ENCODE data around the gene EME2.

EME2 gene

GRCh38 chr16:1820096-1820945 lies 47.7 kb downstream of the EME2 start:
- no peak overlapping the region for H3K4me3 ChIP-seq (replicated peaks; ENCODE audit: low read depth, low read length)
- TF ChIP-seq, protein P1, sequence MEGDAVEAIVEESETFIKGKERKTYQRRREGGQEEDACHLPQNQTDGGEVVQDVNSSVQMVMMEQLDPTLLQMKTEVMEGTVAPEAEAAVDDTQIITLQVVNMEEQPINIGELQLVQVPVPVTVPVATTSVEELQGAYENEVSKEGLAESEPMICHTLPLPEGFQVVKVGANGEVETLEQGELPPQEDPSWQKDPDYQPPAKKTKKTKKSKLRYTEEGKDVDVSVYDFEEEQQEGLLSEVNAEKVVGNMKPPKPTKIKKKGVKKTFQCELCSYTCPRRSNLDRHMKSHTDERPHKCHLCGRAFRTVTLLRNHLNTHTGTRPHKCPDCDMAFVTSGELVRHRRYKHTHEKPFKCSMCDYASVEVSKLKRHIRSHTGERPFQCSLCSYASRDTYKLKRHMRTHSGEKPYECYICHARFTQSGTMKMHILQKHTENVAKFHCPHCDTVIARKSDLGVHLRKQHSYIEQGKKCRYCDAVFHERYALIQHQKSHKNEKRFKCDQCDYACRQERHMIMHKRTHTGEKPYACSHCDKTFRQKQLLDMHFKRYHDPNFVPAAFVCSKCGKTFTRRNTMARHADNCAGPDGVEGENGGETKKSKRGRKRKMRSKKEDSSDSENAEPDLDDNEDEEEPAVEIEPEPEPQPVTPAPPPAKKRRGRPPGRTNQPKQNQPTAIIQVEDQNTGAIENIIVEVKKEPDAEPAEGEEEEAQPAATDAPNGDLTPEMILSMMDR (IDR thresholded peaks at IDR 0.05; ENCODE audit: low read length, missing control alignments), result no peak
- DNase-seq (ENCODE audit: low read depth), result no peak

GRCh38 chr16:1820946-1821290 lies 48.3 kb downstream of the EME2 start:
- TF ChIP-seq, protein P1 (IDR thresholded peaks at IDR 0.05; ENCODE audit: low read length, missing control alignments), result no peak
- no peak for DNase-seq (ENCODE audit: low read depth)
- no peak overlapping the region for H3K4me3 ChIP-seq (replicated peaks; ENCODE audit: low read depth, low read length)

GRCh38 chr16:1821861-1822611 lies 49.4 kb downstream of the EME2 start:
- DNase-seq (ENCODE audit: low read depth), result no peak
- H3K4me3 ChIP-seq (replicated peaks; ENCODE audit: low read depth, low read length), result no peak overlapping the region
- TF ChIP-seq, protein P1 (IDR thresholded peaks at IDR 0.05; ENCODE audit: low read length, missing control alignments), result no peak

DNA sequence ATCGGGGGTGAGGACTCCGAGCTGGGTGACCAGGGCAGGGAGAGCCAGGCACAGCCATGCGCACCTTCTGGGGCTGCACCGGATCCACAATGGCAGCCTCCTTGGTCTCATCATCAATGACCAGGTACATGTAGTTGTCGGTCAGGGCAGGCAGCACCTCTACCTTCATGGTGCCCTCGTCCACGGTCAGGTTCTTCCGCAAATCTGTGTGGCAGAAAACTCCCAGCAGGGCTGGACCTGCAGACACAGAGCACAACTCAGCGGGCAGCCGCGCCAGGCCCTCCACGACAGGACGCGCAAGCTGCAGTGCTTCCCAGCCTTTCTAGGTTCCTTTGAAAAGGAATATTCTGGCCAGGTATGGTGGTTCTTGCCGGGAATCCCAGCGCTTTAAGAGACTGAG lies 50.2 kb downstream of the EME2 start:
- TF ChIP-seq, protein P1 (IDR thresholded peaks at IDR 0.05; ENCODE audit: low read length, missing control alignments), result no peak

DNA sequence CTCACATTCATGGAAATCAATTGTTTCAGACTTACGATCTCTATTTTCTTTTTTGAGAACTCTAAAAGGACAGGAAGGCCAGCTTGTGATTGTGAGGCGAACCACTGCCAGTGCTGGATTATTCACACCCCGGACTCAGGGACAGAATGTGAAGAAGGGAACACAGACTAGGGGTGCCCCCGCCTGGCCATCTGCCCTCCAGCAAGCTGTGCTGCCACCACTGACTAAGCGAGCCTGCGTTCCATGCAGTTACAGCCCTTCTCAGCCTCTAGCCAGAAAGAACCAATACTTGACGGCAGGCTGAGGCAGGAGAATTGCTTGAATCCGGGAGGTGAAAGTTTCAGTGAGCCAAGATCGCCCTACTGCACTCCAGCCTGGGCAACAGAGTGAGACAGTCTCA lies 51.2 kb downstream of the EME2 start:
- no peak overlapping the region for H3K4me3 ChIP-seq (replicated peaks; ENCODE audit: low read depth, low read length)
- peak; percentile 68 for DNase-seq (ENCODE audit: low read depth)
- TF ChIP-seq, protein P1 (IDR thresholded peaks at IDR 0.05; ENCODE audit: low read length, missing control alignments), result peak; percentile 30

More for the DNA sequence above, 50.2 kb downstream of the EME2 start:
- DNase-seq (ENCODE audit: low read depth), result no peak
- H3K4me3 ChIP-seq (replicated peaks; ENCODE audit: low read depth, low read length), result no peak overlapping the region

DNA sequence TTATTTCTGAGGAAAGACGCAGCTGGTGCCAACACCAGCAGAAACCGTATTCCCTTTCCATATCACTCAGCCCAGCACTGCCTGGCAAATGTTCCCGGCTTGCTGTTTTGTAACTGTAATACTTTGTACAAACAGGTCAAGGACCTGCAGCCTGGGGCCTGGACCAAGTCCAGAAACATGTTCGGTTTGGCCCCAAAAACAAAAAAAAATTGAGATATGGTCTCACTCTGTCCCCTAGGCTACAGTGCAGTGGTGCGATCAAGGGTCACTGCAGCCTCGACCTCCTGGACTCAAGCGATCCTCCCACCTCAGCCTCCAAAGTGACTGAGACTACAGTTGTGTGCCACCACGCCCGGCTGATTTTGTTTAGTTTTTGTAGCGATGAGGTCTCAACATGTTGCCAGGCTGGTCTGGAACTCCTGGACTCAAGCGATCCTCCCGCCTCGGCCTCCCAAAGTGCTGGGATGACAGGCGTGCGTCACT lies 52.8 kb downstream of the EME2 start:
- TF ChIP-seq, protein P1 (IDR thresholded peaks at IDR 0.05; ENCODE audit: low read length, missing control alignments), result no peak
- peak overlapping the region; percentile 98 for H3K4me3 ChIP-seq (replicated peaks; ENCODE audit: low read depth, low read length)
- DNase-seq (ENCODE audit: low read depth), result no peak

Data from fibroblast of pulmonary artery (primary cell).